Epithelial cell of esophagus (primary cell): ENCODE results near the gene ADIPOR2.

Experiments used
- DNase-seq: peaks from one replicate; pipeline ENCODE4 v3.0.0; 2010; ENCODE audit warnings: low read depth
- H3K4me3 ChIP-seq: 2 replicates; pipeline ENCODE4 v1.5.1; 2011; ENCODE audit warnings: mild to moderate bottlenecking, low read length, control low read depth
- TF ChIP-seq, protein P1 (sequence below): IDR thresholded peaks from 2 replicates; pipeline ENCODE4 v1.5.1; 2011; ENCODE audit warnings: low read depth, mild to moderate bottlenecking, low read length, control low read depth, inconsistent platforms; ENCODE audit not compliant: insufficient read depth; ENCODE audit errors: missing control alignments

ADIPOR2 gene

DNA sequence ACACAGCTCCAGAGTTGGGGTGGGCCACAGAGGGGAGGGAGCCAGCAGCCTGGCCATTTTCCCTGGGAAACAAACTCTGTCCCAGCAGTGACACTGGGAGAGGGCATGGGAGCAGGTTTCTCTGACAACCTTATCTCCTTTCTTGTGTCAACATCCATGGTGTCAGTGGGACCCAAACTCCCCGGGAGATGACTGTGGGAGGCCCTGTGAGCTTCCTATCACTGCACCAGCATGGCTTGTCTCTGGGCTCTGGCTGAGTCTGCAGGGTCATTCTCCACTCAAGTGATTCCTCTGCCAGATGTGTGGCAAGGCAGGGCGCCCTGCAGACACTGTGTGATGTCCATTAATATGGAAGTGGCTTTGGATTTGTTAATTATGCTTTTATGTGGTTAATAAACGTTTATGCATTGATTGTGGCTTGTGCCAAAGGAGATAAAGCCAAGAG, 139.6 kb downstream of the ADIPOR2 start:
- no peak for DNase-seq
- TF ChIP-seq, protein P1, sequence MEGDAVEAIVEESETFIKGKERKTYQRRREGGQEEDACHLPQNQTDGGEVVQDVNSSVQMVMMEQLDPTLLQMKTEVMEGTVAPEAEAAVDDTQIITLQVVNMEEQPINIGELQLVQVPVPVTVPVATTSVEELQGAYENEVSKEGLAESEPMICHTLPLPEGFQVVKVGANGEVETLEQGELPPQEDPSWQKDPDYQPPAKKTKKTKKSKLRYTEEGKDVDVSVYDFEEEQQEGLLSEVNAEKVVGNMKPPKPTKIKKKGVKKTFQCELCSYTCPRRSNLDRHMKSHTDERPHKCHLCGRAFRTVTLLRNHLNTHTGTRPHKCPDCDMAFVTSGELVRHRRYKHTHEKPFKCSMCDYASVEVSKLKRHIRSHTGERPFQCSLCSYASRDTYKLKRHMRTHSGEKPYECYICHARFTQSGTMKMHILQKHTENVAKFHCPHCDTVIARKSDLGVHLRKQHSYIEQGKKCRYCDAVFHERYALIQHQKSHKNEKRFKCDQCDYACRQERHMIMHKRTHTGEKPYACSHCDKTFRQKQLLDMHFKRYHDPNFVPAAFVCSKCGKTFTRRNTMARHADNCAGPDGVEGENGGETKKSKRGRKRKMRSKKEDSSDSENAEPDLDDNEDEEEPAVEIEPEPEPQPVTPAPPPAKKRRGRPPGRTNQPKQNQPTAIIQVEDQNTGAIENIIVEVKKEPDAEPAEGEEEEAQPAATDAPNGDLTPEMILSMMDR: no peak
- H3K4me3 ChIP-seq: no peak overlapping the region

GRCh38 chr12:1830981-1831963, 140.4 kb downstream of the ADIPOR2 start:
- TF ChIP-seq, protein P1: no peak
- no peak overlapping the region for H3K4me3 ChIP-seq
- DNase-seq: peak; percentile 75

DNA sequence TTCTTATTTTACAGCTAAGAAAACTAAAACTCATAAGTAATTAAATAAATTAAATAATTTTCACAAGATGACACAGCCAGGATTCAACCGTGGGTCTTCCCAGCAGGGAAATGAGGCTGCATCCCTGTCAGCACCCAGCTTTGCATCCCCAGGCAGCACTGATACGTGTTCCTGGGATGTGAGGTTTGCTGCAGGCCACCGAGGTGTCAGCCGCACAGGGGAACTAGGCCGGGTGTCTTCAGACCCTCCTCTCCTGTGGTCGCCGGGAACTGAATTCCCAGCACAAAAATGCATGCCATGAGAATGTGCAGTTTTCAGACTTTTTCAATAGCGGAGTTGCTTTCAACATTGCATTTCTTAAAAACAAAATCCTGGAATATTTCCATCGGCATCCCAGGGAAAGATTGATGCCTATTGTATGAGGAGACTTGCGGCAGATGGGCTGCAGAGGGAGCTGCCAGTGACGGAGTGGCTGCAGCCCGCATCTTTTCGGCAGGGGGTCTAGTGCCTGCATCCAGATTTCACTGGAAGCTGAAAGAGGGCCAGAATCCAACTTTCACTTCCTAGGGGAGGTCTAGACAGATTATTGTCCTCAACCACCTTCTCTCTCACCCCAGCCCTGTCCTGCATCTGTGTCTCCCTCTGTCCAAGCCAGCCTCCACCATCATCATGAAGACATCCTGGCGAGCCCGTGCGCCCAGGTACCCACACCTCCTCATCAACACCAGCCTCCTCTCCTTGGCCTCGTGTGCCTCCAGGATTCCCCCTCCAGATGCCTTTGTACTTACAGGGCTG, 142.1 kb downstream of the ADIPOR2 start:
- no peak overlapping the region for H3K4me3 ChIP-seq
- no peak for DNase-seq
- TF ChIP-seq, protein P1: no peak

DNA sequence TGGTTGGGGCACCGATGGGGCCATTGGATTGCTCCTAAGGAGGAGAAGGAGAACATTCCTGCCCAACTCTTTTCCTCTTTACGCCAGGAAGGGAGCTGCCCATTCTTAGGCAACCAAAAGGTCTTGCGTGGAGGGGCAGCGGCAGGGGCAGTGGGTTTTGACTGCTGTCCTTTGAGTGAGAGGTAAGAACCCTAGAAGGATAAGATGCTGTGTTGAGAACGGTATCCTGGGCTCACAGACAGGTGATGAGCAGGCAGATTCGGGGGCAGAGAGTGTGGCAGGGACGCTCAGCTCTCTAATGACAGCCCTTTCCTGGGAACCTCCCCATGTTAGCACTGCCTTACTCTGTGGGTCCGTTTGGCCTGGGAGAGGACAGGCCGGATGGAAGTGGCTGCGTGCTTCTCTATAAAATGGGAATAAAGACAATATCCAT, 142.7 kb downstream of the ADIPOR2 start:
- TF ChIP-seq, protein P1: no peak
- H3K4me3 ChIP-seq: no peak overlapping the region
- DNase-seq: no peak

DNA sequence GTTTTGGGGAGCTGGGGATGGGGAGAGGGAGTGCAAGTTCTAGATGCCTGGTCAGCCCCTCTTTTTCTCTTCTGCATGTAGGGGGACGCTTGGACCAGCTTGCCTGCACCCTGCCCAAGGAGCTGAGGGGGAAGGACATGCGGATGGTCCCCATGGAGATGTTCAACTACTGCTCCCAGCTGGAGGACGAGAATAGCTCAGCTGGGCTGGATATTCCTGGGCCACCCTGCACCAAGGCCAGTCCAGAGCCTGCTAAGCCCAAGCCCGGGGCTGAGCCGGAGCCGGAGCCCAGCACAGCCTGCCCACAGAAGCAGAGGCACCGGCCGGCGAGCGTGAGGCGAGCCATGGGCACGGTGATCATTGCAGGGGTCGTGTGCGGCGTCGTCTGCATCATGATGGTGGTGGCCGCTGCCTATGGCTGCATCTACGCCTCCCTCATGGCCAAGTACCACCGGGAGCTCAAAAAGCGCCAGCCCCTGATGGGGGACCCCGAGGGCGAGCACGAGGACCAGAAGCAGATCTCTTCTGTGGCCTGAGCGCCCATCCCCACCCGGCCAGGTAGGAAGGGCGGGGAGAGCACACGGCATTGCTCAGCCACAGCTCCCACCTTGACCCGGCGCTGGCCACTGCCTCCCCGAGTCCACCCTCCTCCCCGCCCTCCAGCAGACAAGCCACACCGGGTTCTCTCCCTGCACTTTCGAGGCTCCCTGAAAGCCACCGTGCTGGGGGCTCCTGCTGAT, 143.5 kb downstream of the ADIPOR2 start:
- no peak for DNase-seq
- TF ChIP-seq, protein P1: no peak
- H3K4me3 ChIP-seq: no peak overlapping the region
